K562 (cell line): ENCODE measurements around the gene RIMKLB. TPM values are rescaled to one million over a fixed set of nuclear protein-coding genes. Genes with fewer than 3 reads are reported as not detected.

ENCODE experiments used
- ATAC-seq: fragments of 200-7000 bp; cut with Tn5 transposase; 3 replicates; pipeline ENCODE4 v1.9.1; 2020; ENCODE audit warnings: moderate library complexity
- BruUV-seq: library from RNA; stranded (reverse); fragments of 400-500 nt; replicated peaks from 2 replicates; lab custom pipeline; 2021; lab: Mats Ljungman, UMichigan
- CTCF ChIA-PET: fragments of 300-600 bp; formaldehyde crosslinking; extraction: SDS; loops from one replicate; lab custom pipeline; 2021; ENCODE audit warnings: low intra/inter-chr PET ratio; lab: Yijun Ruan, JAX
- POLR2A ChIA-PET: fragments of 300-600, 350-650 bp; sonication (Branson Sonifier 250); formaldehyde crosslinking; extraction: SDS; loops from one replicate; lab custom pipeline; 2021; ENCODE audit warnings: antibody characterized with exemption, inconsistent platforms; lab: Yijun Ruan, JAX
- DNase-seq, 4 experiments: peaks; one replicate each; pipeline versions ENCODE4 v3.0.0 to v3.0.0-alpha.2; 2011 to 2018; ENCODE audit warnings: low spot score in 3 of 4, mixed read lengths in 3 of 4; ENCODE audit errors: extremely low read depth in 1 of 4
- FAIRE-seq: peaks from 2 replicates; lab custom pipeline; 2011; peaks lifted over from hg19 to GRCh38; lab: Jason Lieb, UNC
- H2AFZ ChIP-seq: 2 replicates; pipeline ENCODE4 v1.6.0; 2011; ENCODE audit warnings: low read depth, low read length, control low read depth, inconsistent platforms
- H3K27ac ChIP-seq: fragments of 200-600 bp; 3 replicates; pipeline ENCODE4 v1.8.0; 2011; ENCODE audit warnings: low read depth, mild to moderate bottlenecking, control low read depth, inconsistent platforms, low read length, moderate library complexity, mixed read lengths; ENCODE audit errors: extremely low read depth
- H3K27me3 ChIP-seq, 2 experiments: fragments of 300-600 bp in 1 of 2; 2 replicates in 1 of 2; 3 replicates in 1 of 2; pipeline versions ENCODE4 v1.6.0 to v1.8.0; 2011; ENCODE audit warnings: inconsistent platforms in 2 of 2, low read length in 2 of 2, mild to moderate bottlenecking in 1 of 2, mixed read lengths in 1 of 2, moderate library complexity in 1 of 2; ENCODE audit not compliant: control insufficient read depth in 2 of 2, insufficient read depth in 2 of 2
- H3K36me3 ChIP-seq: fragments of 300-600 bp; 3 replicates; pipeline ENCODE4 v1.8.0; 2011; ENCODE audit warnings: mild to moderate bottlenecking, low read length, inconsistent platforms; ENCODE audit not compliant: control insufficient read depth, insufficient read depth
- H3K4me1 ChIP-seq, 2 experiments: fragments of 200-600 bp in 1 of 2; replicated peaks in 1 of 2; 2 replicates in 1 of 2; 3 replicates in 1 of 2; pipeline versions ENCODE4 v1.5.1 to v1.8.0; 2011; ENCODE audit warnings: inconsistent platforms in 2 of 2, low read length in 2 of 2, mild to moderate bottlenecking in 1 of 2, mixed read lengths in 1 of 2, moderate library complexity in 1 of 2; ENCODE audit not compliant: control insufficient read depth in 2 of 2, insufficient read depth in 2 of 2
- H3K4me2 ChIP-seq: 2 replicates; pipeline ENCODE4 v1.6.1; 2011; ENCODE audit warnings: low read length, control low read depth, inconsistent platforms, mixed read lengths; ENCODE audit not compliant: insufficient read depth
- H3K4me3 ChIP-seq: fragments of 200-600 bp; sonication (generic), shearing (Covaris generic); 2 replicates; pipeline ENCODE4 v1.5.1; 2016; ENCODE audit warnings: control low read depth, inconsistent platforms
- H3K79me2 ChIP-seq: fragments of 200-600 bp; 3 replicates; pipeline ENCODE4 v1.8.0; 2011; ENCODE audit warnings: low read length, inconsistent platforms; ENCODE audit not compliant: control insufficient read depth, insufficient read depth
- H3K9ac ChIP-seq, 2 experiments: 2 replicates each; pipeline versions ENCODE4 v1.6.0 to v1.6.1; 2011; ENCODE audit warnings: low read depth in 2 of 2, low read length in 2 of 2, control low read depth in 1 of 2, inconsistent platforms in 1 of 2, mild to moderate bottlenecking in 1 of 2, mixed read lengths in 1 of 2; ENCODE audit not compliant: insufficient read depth in 1 of 2
- H3K9me1 ChIP-seq: one replicate; pipeline ENCODE4 v1.6.0; 2011; ENCODE audit warnings: inconsistent platforms, mild to moderate bottlenecking, low read length, moderate library complexity; ENCODE audit not compliant: control insufficient read depth, insufficient read depth
- H3K9me3 ChIP-seq: replicated peaks from 2 replicates; pipeline ENCODE4 v1.5.1; 2011; ENCODE audit warnings: low read depth, low read length, inconsistent platforms; ENCODE audit not compliant: control insufficient read depth, insufficient read depth
- H4K20me1 ChIP-seq: replicated peaks from 2 replicates; pipeline ENCODE4 v1.6.1; 2011; ENCODE audit warnings: low read length, inconsistent platforms, mixed read lengths; ENCODE audit not compliant: control insufficient read depth, insufficient read depth
- AFF1 ChIP-seq, 2 experiments: fragments of 450-650 bp; IDR thresholded peaks; 2 replicates each; pipeline ENCODE4 v1.6.1; 2018; ENCODE audit warnings: mild to moderate bottlenecking in 2 of 2, low read depth in 1 of 2; ENCODE audit not compliant: partially characterized antibody in 2 of 2
- BRF2 ChIP-seq: IDR thresholded peaks from 3 replicates; pipeline ENCODE4 v1.6.1; 2011; ENCODE audit warnings: borderline replicate concordance, mild to moderate bottlenecking; ENCODE audit not compliant: insufficient read length, insufficient read depth
- CBFB ChIP-seq: sonication (generic); formaldehyde crosslinking; IDR thresholded peaks from 2 replicates; pipeline ENCODE4 v1.4.0; 2020; ENCODE audit warnings: mild to moderate bottlenecking, missing genetic modification reagents
- CTCFL ChIP-seq: IDR thresholded peaks from 2 replicates; pipeline ENCODE4 v1.6.1; 2011; ENCODE audit warnings: borderline replicate concordance, low read depth, mild to moderate bottlenecking, moderate library complexity, low read length; ENCODE audit not compliant: insufficient read depth, poor library complexity, severe bottlenecking
- DIDO1 ChIP-seq: fragments of 450-650 bp; IDR thresholded peaks from 2 replicates; pipeline ENCODE4 v1.6.1; 2016; ENCODE audit warnings: low read depth, missing biosample characterization, missing genetic modification characterization
- HDAC1 ChIP-seq, 2 experiments: fragments of 450-650 bp; IDR thresholded peaks; 2 replicates each; pipeline ENCODE4 v1.6.1; 2016 to 2017; ENCODE audit warnings: inconsistent platforms in 1 of 2, mild to moderate bottlenecking in 1 of 2, moderate library complexity in 1 of 2
- KAT8 ChIP-seq: fragments of 450-650 bp; IDR thresholded peaks from 2 replicates; pipeline ENCODE4 v1.6.1; 2016; ENCODE audit warnings: low read depth, mild to moderate bottlenecking
- KLF10 ChIP-seq: fragments of 250-450 bp; sonication (Bioruptor Pico); IDR thresholded peaks from 2 replicates; pipeline ENCODE4 v1.6.1; 2021; ENCODE audit warnings: matching md5 sums
- NFE2L1 ChIP-seq: fragments of 450-650 bp; IDR thresholded peaks from 2 replicates; pipeline ENCODE4 v1.6.1; 2016; ENCODE audit warnings: missing genetic modification characterization, low read depth, mild to moderate bottlenecking, missing compliant biosample characterization, moderate library complexity, borderline replicate concordance
- NFIC ChIP-seq: fragments of 450-650 bp; IDR thresholded peaks from 2 replicates; pipeline ENCODE4 v1.6.1; 2017; ENCODE audit warnings: mild to moderate bottlenecking, inconsistent platforms
- OTX1 ChIP-seq: fragments of 450-650 bp; formaldehyde crosslinking; IDR thresholded peaks from 2 replicates; pipeline ENCODE4 v1.4.0; 2022; ENCODE audit warnings: mild to moderate bottlenecking
- POLR3G ChIP-seq: IDR thresholded peaks from 2 replicates; pipeline ENCODE4 v1.6.1; 2011; ENCODE audit not compliant: insufficient read length, insufficient replicate concordance; ENCODE audit errors: extremely low read depth
- RCOR1 ChIP-seq, 2 experiments: IDR thresholded peaks; 2 replicates each; pipeline ENCODE4 v1.6.1; 2012; ENCODE audit warnings: low read depth in 2 of 2, low read length in 2 of 2, borderline replicate concordance in 1 of 2, improper control_type of control experiment in 1 of 2
- ZNF778 ChIP-seq: fragments of 450-650 bp; formaldehyde crosslinking; IDR thresholded peaks from 2 replicates; pipeline ENCODE4 v1.4.0; 2020; ENCODE audit warnings: mild to moderate bottlenecking, moderate library complexity
- WGBS: fragments of 100-300 bp; shearing (Covaris generic); methylation state at CpG from one replicate; pipeline ENCODE4 v1.1.6; 2016; ENCODE audit warnings: low coverage, mixed read lengths; ENCODE audit not compliant: insufficient coverage; ENCODE audit errors: missing lambda C conversion rate; 5-methylcytosine and 5-hydroxymethylcytosine counted together
- in situ Hi-C: fragments of 300-500 bp; cut with MboI; formaldehyde crosslinking; loops from 4 replicates; pipeline ENCODE4 v1.15.0; 2018; ENCODE audit warnings: inconsistent platforms, mixed read lengths
- intact Hi-C: fragments of 100-400 bp; cut with micrococcal nuclease; formaldehyde crosslinking; loops from 2 replicates; pipeline ENCODE4 v1.14.2; 2022
- polyA plus RNA-seq, 8 experiments: library from polyadenylated mRNA; depleted of rRNA in 4 of 8; stranded (reverse) in 5 of 8; unstranded in 3 of 8; fragments of >200 nt; fragmentation: Nextera tagmentation in 2 of 8; fragmentation: Illumina TruSeq in 1 of 8; extraction: Ambion mirVana in 2 of 8; extraction: Trizol in 1 of 8; gene quantifications; 2 replicates each; pipeline versions ENCODE4 v1.2.1 to v1.2.3, GENCODE V29; 2011 to 2014; ENCODE audit warnings: inconsistent platforms in 1 of 8, missing spikeins in 1 of 8
- total RNA-seq, 7 experiments: library from RNA; depleted of rRNA in 6 of 7; stranded (reverse); fragments of >200 nt in 6 of 7; fragmentation: Illumina TruSeq in 2 of 7; extraction: Trizol in 2 of 7; gene quantifications; 2 replicates each; pipeline versions ENCODE4 v1.2.1 to v1.2.3, GENCODE V29; 2011 to 2021; ENCODE audit warnings: low replicate concordance in 1 of 7

The RIMKLB gene
- total and polyA plus RNA-seq, 9 of the 15 experiments (the other 6 are each of a cell fraction or from before 2014, with no cell fraction given), result 6.5 to 22.8 (median 17.2) TPM

GRCh38 chr12:8687846-8688601, 9.8 kb upstream of the RIMKLB start:
- no TSS peak for BruUV-seq
- POLR2A ChIA-PET, result interaction anchor here (0.5 kb wide), 1 partner anchor 1063 kb away, joined by 3 read pairs; no protein-coding TSS in a partner anchor
- H3K27me3 ChIP-seq, result no peaks in the 10 kb centered on the region
- FAIRE-seq, result no peak
- peak; percentile 51 for ATAC-seq
- H3K4me2 ChIP-seq, result no peak overlapping the region
- no peaks in the 10 kb centered on the region for H4K20me1 ChIP-seq
- no peak overlapping the region for H3K9ac ChIP-seq
- H3K79me2 ChIP-seq, result no peaks in the 10 kb centered on the region
- peaks cover 0 to 10% of the 10 kb centered on the region in 2 experiments; a peak in 3 of 5 replicates for H3K4me1 ChIP-seq
- in situ Hi-C loops (no loop called here), intact Hi-C loops (no loop called here)
- H3K9me3 ChIP-seq, result no peaks in the 10 kb centered on the region
- no peak overlapping the region for H3K27ac ChIP-seq
- H3K36me3 ChIP-seq, result no peaks in the 10 kb centered on the region
- 9% methylated on average over 2 of the region's 2 CpGs for WGBS
- H3K4me3 ChIP-seq, result no peak overlapping the region
- DNase-seq, result peak in 1 of 4 experiments; percentile 25
- H3K9me1 ChIP-seq, result no peaks in the 10 kb centered on the region
- CTCF ChIA-PET, result no interaction called here
- no peak overlapping the region for H2AFZ ChIP-seq
- TF ChIP-seq CTCFL, result no peak
- no peak for TF ChIP-seq CBFB
- peak in 1 of 2 experiments; percentile 57; a peak in 1 of 4 replicates for TF ChIP-seq RCOR1 (IDR thresholded peaks at IDR 0.05; ENCODE audit: borderline replicate concordance in 1 of 2, low read depth in 2 of 2, low read length in 2 of 2)
- no peak for TF ChIP-seq NFE2L1 (tag)
- no peak for TF ChIP-seq AFF1 (IDR thresholded peaks at IDR 0.05; ENCODE audit: low read depth in 1 of 2, partially characterized antibody in 2 of 2)
- no peak for TF ChIP-seq BRF2
- no peak for TF ChIP-seq KLF10
- peak in 1 of 2 experiments; percentile 55; a peak in 2 of 4 replicates for TF ChIP-seq HDAC1 (IDR thresholded peaks at IDR 0.05)
- TF ChIP-seq POLR3G, result no peak
- TF ChIP-seq ZNF778 (CRISPR knock-in tag), result no peak
- no peak for TF ChIP-seq KAT8
- TF ChIP-seq NFIC, result peak; percentile 86
- TF ChIP-seq DIDO1, result no peak
- TF ChIP-seq OTX1, result no peak
